Activated T-cell treated with anti-CD3 and anti-CD28 coated beads for 48 hours (primary cell): Measurements from ENCODE around the gene LAG3.

Source experiments
- DNase-seq: peaks from one replicate; pipeline ENCODE4 v3.0.0-alpha.2; 2020; ENCODE audit warnings: low read depth

LAG3 gene

GRCh38 chr12:6824085-6824775 is 51.9 kb downstream of the LAG3 start:
- no peak for DNase-seq

- no peak for DNase-seq
Observed at GRCh38 chr12:6824901-6825381, 52.6 kb downstream of the LAG3 start.

GRCh38 chr12:6825398-6826124 is 53.2 kb downstream of the LAG3 start:
- peak; percentile 77 for DNase-seq

- DNase-seq = no peak
Observed at GRCh38 chr12:6826125-6826733, 53.9 kb downstream of the LAG3 start.

GRCh38 chr12:6826734-6827436 is 54.6 kb downstream of the LAG3 start:
- no peak for DNase-seq

GRCh38 chr12:6827437-6827911 is 55.2 kb downstream of the LAG3 start:
- peak; percentile 45 for DNase-seq
